Left renal pelvis (tissue), 4 donors: ENCODE measurements around the gene HLCS. TPM values are rescaled to one million over a fixed set of nuclear protein-coding genes. Genes with fewer than 3 reads are reported as not detected.

ENCODE experiments used
- DNase-seq, 4 donors: peaks; one replicate each; pipeline ENCODE4 v3.0.0-alpha.2; 2013; ENCODE audit warnings: low read depth in 4 of 4, low spot score in 3 of 4
- polyA plus RNA-seq, 4 donors: library from polyadenylated mRNA; unstranded; fragments of 120-200 nt; gene quantifications; one replicate each; pipeline ENCODE4 v1.2.1, GENCODE V29; 2013; ENCODE audit not compliant: insufficient read length in 4 of 4

The HLCS gene
- polyA plus RNA-seq, 4 donors = 8.9 to 18.6 (median 16.2) TPM

DNA sequence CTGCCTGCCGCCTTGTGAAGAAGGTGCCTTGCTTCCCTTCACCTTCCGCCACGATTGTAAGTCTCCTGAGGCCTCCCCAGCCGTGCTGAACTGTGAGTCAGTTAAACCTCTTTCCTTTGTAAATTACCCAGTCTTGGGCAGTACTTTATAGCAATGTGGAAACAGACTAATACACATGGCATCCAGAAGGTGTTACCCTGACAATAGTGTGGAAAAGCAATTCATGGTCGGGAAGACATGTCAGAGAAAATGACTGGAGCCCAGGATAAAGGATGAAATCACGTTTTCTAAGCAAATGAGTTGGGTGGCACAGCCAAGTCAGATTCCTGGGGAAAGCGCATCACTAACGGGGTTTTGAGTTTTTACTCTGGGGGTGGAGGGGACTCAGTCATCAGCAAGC lies 76.4 kb downstream of the HLCS start:
- no peak for DNase-seq

DNA sequence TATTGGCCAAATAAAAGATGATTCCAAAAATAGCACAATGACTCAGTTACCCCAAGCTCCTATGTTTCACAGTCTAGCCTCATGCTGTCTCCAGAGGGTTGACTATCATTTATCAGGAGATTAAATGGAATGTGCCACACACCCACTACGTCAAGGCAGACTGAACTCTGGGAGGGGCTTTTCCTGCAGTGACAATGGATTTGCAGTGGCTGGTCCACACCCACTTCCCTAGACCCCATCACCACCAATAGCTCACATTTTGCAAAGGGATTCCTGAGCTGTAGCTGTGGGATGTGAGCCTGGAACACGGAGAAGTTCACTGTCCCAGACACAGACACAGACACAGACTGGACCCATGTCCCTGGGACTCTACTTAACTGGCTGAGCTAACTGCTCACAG lies 77.1 kb downstream of the HLCS start:
- no peak for DNase-seq

DNA sequence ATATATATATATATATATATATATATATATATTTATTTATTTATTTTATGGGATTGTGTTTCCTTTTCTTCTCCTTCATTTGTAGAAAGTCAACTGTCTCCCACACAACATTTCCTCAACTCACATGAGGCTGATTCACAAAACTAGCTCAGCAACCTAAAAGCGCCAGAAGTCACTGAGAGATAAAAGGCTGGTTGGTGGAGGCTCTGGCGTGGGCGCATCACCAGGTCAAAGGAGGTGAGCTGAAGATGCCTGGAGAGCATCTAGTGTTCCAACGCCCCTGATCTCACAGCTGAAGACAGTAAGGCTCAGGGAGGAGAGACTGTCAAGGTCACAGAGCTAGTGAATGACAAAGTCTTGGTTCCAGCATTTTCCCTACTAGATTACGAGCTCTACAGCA lies 78.0 kb downstream of the HLCS start:
- no peak for DNase-seq

DNA sequence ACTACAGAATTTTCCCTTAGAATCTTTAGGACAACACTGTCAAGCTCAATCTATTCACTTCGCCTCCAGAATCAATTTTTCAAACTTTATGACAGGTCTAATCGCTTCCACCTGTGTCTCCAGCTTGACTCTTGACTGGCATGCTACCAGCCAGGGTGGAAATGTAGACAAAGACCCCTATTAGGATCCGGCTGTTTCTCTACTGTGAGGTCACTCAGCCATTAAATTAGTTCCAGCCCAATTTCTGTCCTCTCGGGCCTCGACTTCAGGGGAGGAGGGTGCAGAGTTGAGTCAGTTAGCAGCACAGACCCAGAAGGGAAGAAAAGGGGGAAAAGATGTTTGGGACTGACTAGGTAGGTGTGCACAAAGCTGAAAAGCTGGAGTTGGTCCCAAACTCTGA lies 78.5 kb downstream of the HLCS start:
- DNase-seq = no peak

DNA sequence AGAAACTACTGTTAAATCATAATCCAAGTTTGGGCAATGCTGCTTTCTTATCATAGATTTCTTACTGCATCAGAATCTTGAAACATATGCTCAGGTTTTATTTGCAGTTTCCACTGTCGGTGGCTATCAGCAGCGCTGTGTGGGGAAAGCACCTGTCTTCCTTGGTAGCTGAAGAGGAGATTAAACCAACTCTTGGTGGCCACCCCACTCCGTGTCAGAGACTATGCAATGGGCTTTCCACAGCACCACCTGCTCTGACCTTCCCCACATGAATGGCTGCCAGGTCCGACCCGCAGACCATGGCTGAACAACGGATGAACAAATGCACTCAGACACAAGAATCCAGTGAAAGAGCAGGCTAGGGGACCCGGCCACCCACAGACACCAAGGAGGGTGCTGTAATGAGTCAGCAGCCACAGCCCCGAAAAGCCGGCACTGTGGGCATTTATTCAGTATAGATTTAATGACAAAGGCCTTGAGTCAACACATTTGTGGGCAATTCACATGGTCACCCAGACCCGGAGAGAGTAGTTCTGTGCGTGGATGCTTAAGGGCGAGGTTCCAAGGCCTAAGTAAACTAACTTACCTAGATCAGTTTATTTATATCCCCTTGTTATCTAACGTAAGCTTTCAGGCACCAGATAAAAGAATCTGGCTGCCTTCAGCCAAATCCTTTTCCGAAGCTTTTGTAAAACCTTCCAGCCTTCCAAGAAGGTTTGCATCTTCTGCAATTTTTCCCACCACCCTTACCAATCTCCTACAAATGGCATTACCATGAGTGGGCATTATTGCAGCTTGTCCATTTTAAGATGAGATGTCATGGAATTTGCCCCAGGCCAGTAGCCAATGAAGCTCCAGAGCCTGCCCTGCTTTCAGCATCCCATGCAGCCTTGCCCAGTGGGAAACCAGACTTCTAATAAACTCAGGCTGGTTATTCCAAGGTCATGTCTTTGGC lies 82.7 kb downstream of the HLCS start:
- DNase-seq = no peak

DNA sequence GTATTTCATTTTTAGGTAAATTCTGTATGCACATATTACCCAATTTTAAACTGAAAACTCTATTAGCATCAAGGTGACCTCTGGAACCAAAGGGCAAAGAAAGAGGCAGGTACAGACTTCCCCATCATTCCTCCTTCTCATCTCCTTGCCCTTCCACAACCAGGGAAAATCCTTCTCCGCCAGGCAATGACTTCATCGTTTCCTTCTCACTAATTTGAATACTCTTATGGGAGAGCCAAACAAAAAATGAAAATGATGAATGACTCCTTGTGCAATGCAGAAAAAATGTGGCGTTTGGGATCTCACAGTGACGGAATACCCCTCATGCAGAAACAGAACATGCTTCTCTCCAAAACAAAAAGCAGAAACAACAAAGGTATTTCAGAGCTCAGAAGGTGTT lies 83.7 kb downstream of the HLCS start:
- DNase-seq = no peak

DNA sequence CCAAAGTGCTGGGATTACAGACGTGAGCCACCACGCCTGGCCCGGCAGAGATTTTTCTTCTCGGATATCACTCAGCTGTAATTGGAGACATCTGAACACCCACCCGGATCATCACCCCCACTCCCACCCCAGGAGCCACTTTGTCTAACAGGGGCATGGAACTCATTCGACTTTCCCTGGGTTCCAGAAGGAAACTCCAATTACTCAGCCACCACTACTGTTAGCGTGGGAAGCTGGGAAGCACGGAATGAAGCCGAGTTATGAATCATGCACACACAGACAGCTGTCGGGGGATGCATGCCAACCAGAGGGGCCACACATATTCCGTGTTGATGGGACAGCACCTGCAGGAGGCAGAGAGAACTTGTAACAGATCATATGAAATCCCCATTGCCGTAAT lies 85.2 kb downstream of the HLCS start:
- no peak for DNase-seq

DNA sequence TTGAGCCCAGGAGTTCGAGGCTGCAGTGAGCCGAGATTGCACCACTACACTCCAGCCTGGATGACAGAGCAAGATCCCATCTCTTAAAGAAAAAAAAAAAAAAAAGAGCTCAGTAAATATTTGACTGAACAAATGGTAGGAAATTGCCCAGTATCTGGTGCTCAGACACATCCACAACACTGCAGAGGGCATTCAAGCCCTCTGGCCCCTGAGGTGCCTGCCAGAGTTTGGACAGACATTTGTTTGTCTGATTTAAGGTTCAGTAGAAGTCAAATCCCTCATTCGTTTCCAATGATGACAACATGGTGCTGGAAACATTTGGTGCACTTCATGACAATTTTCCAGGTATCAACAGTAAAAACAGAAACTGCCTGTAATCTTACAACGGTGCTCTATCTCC lies 86.6 kb downstream of the HLCS start:
- DNase-seq = no peak

DNA sequence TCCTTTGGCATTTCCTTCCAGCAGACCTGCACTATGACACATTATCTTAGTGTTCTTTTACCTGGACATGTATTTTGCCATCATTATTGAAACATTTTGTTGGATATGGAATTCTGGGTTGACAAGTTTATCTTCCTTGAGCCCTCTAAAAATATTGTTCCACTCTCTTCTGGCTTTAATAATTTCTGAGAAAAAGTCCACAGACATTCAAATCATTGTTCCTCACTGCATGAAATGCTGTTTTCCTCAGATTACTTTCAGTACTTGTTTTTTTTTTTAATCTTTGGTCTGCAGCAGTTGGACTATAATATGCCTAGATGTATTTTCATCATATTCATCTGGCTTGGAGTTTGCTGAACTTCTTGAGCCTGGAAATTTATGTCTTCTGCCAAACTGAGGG lies 88.7 kb downstream of the HLCS start:
- DNase-seq = no peak

DNA sequence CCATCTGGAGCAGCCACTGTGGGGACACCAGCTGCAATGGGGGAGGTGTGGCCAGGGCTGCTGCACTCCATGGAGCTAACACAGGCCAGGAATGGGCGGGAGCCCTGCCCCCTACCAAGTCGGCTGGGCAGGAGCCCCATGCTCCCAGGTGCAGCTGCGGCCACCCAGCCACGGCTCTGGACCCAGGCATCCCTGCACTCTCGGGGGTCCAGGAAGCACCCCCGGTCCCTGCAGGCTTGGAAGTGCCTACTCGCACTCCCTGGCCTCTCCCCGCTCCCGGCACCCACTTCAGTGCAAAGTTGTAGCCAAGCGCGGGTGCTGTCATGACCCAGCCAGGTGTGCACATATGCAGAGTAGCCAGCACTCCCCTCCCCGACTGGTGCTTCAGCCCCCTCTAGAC lies 91.8 kb downstream of the HLCS start:
- DNase-seq = no peak

DNA sequence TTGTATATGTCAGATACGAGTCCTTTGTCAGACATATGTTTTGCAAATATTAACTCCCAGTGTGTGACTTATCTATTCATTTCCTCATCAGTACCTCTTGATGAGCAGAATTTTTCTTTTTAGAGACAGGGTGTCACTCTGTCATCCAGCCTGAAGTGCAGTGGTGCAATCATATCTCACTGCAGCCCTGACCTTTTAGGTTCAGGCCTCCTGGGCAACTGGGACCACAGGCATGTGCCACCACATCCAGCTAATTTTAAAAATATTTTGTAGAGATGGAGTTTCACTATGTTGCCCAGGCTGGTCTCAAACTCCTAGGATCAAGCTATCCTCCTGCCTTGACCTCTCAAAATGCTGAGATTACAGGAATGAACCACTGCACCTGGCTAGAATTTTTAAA lies 93.0 kb downstream of the HLCS start:
- no peak for DNase-seq

DNA sequence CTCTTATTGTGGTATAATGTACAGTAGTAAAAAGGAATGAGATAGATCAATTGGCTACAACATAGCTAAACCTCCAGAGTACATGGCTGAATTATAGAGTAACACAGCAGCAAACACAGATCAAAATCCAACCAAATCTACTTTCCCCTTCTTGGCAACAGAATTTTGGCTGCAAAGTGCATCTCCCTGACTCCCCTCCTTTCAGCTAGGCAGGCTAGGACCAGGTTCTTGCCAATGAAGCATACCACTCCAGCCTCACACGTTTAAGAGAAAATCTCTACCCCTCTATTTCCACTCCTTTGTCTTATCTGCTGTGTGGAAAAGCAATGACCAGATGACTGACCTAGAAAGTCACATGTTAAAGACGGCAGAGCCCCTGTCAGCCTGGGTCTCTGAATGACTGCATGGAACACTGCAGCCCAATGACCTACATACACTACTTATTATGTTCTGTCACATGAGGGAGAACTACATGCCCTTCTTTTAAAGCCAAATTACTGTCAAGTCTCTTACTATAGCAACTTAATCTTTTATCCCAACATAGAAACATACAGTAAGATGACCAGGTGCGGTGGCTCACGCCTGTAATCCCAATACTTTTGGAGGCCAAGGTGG lies 99.1 kb downstream of the HLCS start:
- DNase-seq = no peak

DNA sequence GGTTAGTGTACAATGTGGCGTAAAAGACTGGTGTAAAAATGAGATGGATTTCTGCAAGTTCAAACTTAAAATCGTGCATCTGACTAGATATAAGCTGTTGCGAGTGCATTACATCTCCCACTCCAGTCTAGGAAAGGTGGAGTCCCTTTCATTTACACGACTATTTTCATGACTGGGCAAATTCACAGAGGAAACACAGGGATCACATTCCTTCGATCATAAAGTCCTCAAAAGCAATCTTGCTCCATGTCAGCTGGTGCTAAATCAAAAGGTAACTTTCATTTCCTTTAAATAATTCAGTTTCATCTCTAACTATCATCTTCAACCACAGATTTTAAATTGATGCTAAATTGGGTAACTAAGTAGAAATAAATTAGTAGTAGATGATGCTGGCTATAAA lies 100.0 kb downstream of the HLCS start:
- no peak for DNase-seq

DNA sequence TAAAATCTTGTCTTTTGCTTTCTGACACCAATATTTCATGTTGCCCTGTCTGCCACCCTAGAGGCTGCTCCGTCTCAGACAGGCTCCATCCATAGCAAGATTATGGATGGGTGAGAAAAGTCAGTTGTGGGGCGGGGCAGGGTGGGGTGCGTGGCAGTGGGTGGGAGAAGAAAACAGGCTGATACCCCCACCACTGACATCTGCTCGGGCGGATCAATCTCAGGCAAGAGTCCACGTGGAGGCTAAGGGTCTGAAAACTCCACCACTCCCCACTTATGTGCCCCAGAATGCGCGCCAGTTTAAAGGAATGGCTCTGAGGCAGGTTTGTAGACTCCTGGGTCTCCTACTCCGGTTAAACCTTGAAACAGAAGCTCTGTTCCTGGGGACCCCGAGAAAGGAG lies 101.5 kb downstream of the HLCS start:
- no peak for DNase-seq

DNA sequence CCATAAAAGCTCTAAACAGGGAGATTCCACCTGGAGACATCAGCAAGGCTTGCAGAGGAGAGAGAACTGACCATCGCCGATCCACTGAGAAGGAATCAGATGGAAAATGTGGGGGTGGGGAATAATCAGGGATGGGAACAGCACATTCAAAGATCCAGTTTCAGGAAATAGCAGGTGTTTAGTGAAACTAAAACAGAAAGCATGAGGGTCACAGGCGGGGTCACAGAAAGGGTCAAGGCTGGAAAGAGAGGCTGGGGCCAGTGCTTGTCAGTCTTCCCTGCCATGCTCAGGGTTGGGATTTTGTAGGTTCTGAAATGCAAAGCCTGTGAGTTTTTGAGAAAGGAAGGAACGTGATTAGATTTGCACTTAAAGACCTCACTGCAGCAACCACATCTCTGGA lies 103.2 kb downstream of the HLCS start:
- no peak for DNase-seq

DNA sequence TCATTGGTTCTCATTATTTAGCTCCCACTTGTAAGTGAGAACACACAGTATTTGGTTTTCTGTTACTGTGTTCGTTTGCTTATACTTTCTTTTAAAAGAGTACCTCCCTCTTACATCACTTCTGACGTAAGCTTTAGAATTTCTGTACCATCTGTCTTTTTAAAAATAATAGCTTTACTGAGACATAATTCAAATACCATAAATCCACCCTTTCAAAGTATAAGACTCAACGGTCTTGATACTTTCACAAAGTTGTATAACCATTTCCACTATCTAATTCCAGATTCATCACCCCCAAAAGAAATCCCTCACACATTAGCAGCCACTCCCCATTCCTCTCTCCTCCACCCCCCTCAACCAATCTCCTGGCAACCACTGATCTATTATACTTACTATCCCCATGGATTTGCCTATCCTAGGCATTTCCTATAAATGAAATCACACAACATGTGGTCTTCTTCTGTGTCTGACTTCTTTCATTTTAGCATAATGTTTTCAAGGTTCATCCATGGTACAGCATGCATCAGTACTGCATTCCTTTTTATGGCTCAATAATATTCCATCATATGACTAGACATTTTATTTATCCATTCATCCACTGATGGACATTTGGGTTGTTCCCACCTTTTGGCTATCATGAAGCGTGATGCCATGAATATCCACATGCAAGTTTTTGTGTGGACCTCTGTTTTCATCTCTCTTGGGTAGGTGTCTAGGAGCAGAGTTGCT lies 104.7 kb downstream of the HLCS start:
- DNase-seq = no peak

DNA sequence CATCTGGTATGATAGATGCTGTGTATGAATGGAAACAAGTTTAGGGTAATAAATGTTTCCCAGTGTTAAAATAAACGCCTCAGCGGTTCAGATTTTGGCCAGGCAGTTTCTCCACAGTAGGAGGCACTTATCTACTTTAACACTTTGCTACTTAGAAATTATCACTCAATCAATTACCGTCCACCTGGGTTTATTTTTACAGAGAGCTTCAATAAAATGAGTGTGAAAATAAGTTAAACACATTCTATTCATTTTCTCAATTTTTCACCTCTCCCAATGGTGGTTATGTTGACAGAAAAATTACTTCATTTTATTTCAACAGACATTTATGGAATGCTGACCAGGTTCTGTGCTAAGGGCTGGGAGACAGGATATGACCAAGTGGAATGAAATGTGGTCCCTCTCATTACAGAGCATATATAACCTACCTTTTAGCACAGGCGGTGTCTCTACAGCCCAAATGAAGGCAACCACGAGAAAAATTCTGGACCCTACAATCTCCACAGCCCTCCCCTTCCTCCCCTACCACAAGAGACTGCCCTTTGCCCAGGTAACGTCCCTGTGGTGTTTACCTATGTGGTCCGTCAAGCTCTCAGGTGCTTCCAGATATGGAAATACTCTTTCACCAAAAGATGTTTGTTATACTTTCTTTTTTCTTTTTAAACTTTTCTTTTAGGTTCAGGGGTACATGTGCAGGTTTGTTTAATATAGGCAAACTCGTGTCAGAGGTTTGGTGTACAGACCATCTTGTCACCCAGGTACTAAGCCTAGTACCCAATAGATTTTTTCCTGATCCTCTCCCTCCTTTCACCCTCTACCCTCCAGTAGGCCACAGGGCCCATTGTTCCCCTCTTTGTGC lies 105.5 kb downstream of the HLCS start:
- DNase-seq = no peak

DNA sequence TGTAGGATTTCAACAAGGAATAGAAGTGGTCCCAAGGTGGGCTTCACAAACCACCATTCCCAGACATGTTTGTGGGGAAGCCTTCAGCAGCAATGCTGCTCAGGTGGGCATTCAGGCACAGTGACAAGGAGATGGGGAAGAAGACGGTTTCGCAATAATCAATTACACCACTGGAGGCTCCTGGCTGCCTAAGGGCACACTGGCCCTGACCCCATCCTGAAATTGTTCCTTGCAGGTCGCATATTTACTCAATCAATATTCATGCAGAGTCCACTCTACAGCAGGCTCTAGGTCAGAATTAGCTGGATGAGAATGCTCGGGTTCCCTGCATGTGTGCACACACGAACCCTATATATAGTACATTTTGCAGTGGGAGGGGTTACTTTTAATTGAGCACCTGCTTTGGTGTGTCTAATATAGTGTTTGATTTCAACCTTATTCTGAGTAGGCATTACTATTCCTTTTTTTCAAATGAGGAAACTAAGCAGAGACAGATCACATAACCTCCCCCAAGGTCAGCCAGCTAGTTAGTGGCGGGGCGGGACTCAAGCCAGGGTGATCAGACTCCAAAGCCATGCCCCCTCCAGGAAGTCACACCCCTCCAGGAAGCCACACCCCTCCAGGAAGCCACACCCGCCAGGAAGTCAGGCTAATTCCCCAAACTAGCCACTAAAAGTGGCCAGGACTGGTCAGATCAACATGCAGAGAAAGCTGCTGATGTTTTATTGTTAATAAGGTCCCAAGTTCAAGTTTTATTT lies 106.5 kb downstream of the HLCS start:
- no peak for DNase-seq

DNA sequence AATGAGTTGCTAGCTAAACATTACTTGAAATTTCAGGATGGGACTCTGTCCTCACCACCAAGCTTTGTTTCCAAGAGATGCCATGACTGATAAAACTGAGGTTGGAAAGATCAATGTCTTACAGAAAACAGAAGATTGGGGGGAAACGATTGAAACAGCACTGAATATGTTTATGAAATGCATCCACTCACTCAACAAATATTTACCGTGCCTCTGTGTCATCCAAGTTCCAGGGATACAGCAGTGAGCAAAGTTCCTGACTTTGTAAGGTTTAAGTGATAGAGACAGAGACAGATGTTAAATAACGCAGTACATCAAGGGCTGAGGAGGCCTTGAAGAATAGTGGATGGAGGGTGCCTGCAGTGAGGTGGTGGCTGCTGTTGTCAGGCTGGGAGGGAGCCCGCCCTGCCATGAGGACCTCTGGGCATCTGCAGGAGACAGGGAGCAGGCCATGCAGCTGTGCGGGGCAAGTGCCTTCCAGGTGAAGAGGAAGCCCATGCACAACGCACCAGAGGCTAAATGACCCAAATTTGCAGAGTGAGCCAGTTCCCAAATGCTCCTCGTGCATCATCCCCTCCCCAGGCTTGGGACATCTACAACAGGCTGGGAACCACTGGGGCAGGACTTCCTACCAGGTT lies 108.0 kb downstream of the HLCS start:
- DNase-seq = no peak

DNA sequence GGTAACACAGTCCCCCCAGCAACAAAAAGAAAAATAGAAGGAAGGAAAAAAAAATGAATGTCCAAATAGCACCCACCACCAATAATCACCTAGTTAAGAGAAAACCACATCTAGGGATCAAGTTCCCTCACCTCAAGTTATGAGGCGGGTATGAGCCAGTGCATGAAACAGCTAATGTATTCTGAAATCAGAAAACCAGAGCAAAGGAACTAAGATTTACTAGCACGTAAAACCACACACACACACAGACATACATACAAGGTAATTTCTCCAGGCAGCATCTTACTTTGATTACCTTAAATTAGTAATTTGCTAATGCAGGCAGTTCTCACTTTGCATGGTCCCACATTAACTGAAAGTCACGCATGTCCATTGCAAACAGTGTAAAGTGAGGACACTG lies 109.8 kb downstream of the HLCS start:
- no peak for DNase-seq
